Endothelial cell of umbilical vein (primary cell): ENCODE data around the gene JCAD. TPM values are rescaled to one million over a fixed set of nuclear protein-coding genes. Genes with fewer than 3 reads are reported as not detected.

Experiments used
- BruUV-seq: library from RNA; stranded (reverse); fragments of 400-500 nt; replicated peaks from 2 replicates; lab custom pipeline; 2021; lab: Mats Ljungman, UMichigan
- CTCF ChIA-PET: fragments of 300-600, 350-600 bp; sonication (Branson Sonifier 250); formaldehyde crosslinking; loops from one replicate; lab custom pipeline; 2021; ENCODE audit warnings: antibody characterized with exemption, inconsistent platforms; lab: Charles Lee
- POLR2A ChIA-PET: fragments of 300-600, 350-600 bp; sonication (Branson Sonifier 250); formaldehyde crosslinking; loops from one replicate; lab custom pipeline; 2021; ENCODE audit warnings: antibody characterized with exemption, inconsistent platforms; lab: Charles Lee
- DNase-seq: peaks from one replicate; pipeline ENCODE4 v3.0.0-alpha.2; 2011; ENCODE audit warnings: low read depth, low spot score
- FAIRE-seq: peaks from 2 replicates; lab custom pipeline; 2011; peaks lifted over from hg19 to GRCh38; lab: Jason Lieb, UNC
- H2AFZ ChIP-seq: 2 replicates; pipeline ENCODE4 v1.6.0; 2012; ENCODE audit warnings: low read depth, low read length, control low read depth, inconsistent platforms
- H3K27ac ChIP-seq: 2 replicates; pipeline ENCODE4 v1.5.1; 2011; ENCODE audit warnings: low read depth, mild to moderate bottlenecking, control low read depth, low read length, moderate library complexity; ENCODE audit not compliant: insufficient read depth
- H3K27me3 ChIP-seq, 2 experiments: 2 replicates each; pipeline versions ENCODE4 v1.6.0 to v1.6.1; 2011; ENCODE audit warnings: low read length in 2 of 2, mixed read lengths in 1 of 2; ENCODE audit not compliant: control insufficient read depth in 2 of 2, insufficient read depth in 2 of 2
- H3K36me3 ChIP-seq, 2 experiments: 2 replicates in 1 of 2; 3 replicates in 1 of 2; pipeline ENCODE4 v1.5.1; 2011; ENCODE audit warnings: low read length in 2 of 2, mild to moderate bottlenecking in 1 of 2, moderate library complexity in 1 of 2; ENCODE audit not compliant: control insufficient read depth in 2 of 2, insufficient read depth in 2 of 2; ENCODE audit errors: extremely low read depth in 1 of 2
- H3K4me1 ChIP-seq: 3 replicates; pipeline ENCODE4 v1.5.1; 2011; ENCODE audit warnings: mild to moderate bottlenecking, low read length; ENCODE audit not compliant: control insufficient read depth, insufficient read depth; ENCODE audit errors: extremely low read depth
- H3K4me2 ChIP-seq: 2 replicates; pipeline ENCODE4 v1.6.1; 2011; ENCODE audit warnings: low read length, control low read depth, mixed read lengths; ENCODE audit not compliant: insufficient read depth
- H3K4me3 ChIP-seq, 3 experiments: fragments of 200-600 bp in 1 of 3; sonication (generic), shearing (Covaris generic) in 1 of 3; replicated peaks in 1 of 3; 2 replicates each; pipeline ENCODE4 v1.5.1; 2011 to 2016; ENCODE audit warnings: control low read depth in 3 of 3, low read length in 3 of 3, mild to moderate bottlenecking in 2 of 3, inconsistent platforms in 1 of 3, low read depth in 1 of 3, moderate library complexity in 1 of 3; ENCODE audit not compliant: insufficient read depth in 1 of 3
- H3K79me2 ChIP-seq: 2 replicates; pipeline ENCODE4 v1.6.0; 2012; ENCODE audit warnings: low read length, inconsistent platforms; ENCODE audit not compliant: control insufficient read depth, insufficient read depth
- H3K9ac ChIP-seq: replicated peaks from 2 replicates; pipeline ENCODE3; 2011; ENCODE audit warnings: low read length, control low read depth; ENCODE audit not compliant: insufficient read depth; ENCODE audit errors: extremely low read depth
- H3K9me1 ChIP-seq: replicated peaks from 3 replicates; pipeline ENCODE4 v1.6.0; 2011; ENCODE audit warnings: mild to moderate bottlenecking, low read length; ENCODE audit not compliant: control insufficient read depth, insufficient read depth; ENCODE audit errors: extremely low read depth
- H3K9me3 ChIP-seq: replicated peaks from 2 replicates; pipeline ENCODE4 v1.5.1; 2012; ENCODE audit warnings: low read length, inconsistent platforms; ENCODE audit not compliant: control insufficient read depth, insufficient read depth
- H4K20me1 ChIP-seq: replicated peaks from 2 replicates; pipeline ENCODE3; 2011; ENCODE audit warnings: mild to moderate bottlenecking, low read length; ENCODE audit not compliant: control insufficient read depth, insufficient read depth; ENCODE audit errors: extremely low read depth
- EZH2 ChIP-seq: IDR thresholded peaks from 2 replicates; pipeline ENCODE4 v1.6.1; 2012; ENCODE audit warnings: borderline replicate concordance, low read depth, mild to moderate bottlenecking, moderate library complexity, low read length, inconsistent platforms; ENCODE audit not compliant: severe bottlenecking
- FOS ChIP-seq: IDR thresholded peaks from 2 replicates; pipeline ENCODE4 v1.6.1; 2011; ENCODE audit warnings: mild to moderate bottlenecking, low read length, moderate library complexity, borderline replicate concordance; ENCODE audit not compliant: insufficient read depth
- GATA2 ChIP-seq: IDR thresholded peaks from 2 replicates; pipeline ENCODE4 v1.7.0; 2011; ENCODE audit warnings: low read depth, mild to moderate bottlenecking, moderate library complexity, mixed read lengths, low read length; ENCODE audit not compliant: insufficient read length, insufficient read depth
- JUN ChIP-seq: IDR thresholded peaks from 2 replicates; pipeline ENCODE4 v1.6.1; 2011; ENCODE audit warnings: borderline replicate concordance, low read depth; ENCODE audit not compliant: insufficient read length, insufficient read depth
- MYC ChIP-seq: IDR thresholded peaks from one replicate; pipeline ENCODE4 v1.6.1; 2011; ENCODE audit warnings: mild to moderate bottlenecking, low read depth, low read length
- POLR2A ChIP-seq: IDR thresholded peaks from 2 replicates; pipeline ENCODE4 v1.6.1; 2012; ENCODE audit warnings: low read depth, mild to moderate bottlenecking, control low read depth, low read length
- POLR2AphosphoS5 ChIP-seq: IDR thresholded peaks from 2 replicates; pipeline ENCODE4 v1.6.1; 2012; ENCODE audit warnings: low read depth, mild to moderate bottlenecking, control low read depth, low read length, moderate library complexity; ENCODE audit not compliant: insufficient read depth
- dilution Hi-C: fragments of 300-500 bp; cut with MboI; formaldehyde crosslinking; loops from one replicate; pipeline ENCODE4 v1.15.0; 2019; ENCODE audit warnings: low sequenced_read_pairs; ENCODE audit not compliant: extremely low pct_ligation_motif_present
- intact Hi-C: fragments of 100-400 bp; cut with micrococcal nuclease; formaldehyde crosslinking; loops from one replicate; pipeline ENCODE4 v1.10.0; 2022
- polyA plus RNA-seq, 4 experiments: library from polyadenylated mRNA; depleted of rRNA in 3 of 4; stranded (reverse) in 3 of 4; unstranded in 1 of 4; fragments of >200 nt; gene quantifications; 2 replicates each; pipeline versions ENCODE4 v1.2.1 to v1.2.3, GENCODE V29; 2011 to 2012; ENCODE audit warnings: missing spikeins in 1 of 4
- total RNA-seq: library from RNA; stranded (reverse); gene quantifications from 2 replicates; pipeline ENCODE4 v1.2.3, GENCODE V29; 2021
- TF ChIP-seq, protein P1 (sequence below): IDR thresholded peaks from 2 replicates; pipeline ENCODE4 v1.6.1; 2011; ENCODE audit not compliant: insufficient read depth, insufficient read length

JCAD gene
- total and polyA plus RNA-seq, 2 donors (not counting 3 experiments of a cell fraction or from before 2014, with no cell fraction given) = 17.5 to 76.3 TPM

- ChIA-PET CTCF (interaction anchor here (0.7 to 3.2 kb wide), 9 partner anchors 10 to 171 kb away, joined by 3 to 21 read pairs (median 4); partner anchors contain the start of gene JCAD), POLR2A (interaction anchor here (0.6 to 0.7 kb wide), 2 partner anchors 10 to 13 kb away, joined by 3 to 4 read pairs; no protein-coding TSS in a partner anchor)
- no peak overlapping the region for H3K4me3 ChIP-seq
These were observed 39.2 kb upstream of the JCAD start for GRCh38 chr10:30098629-30099028.

GRCh38 chr10:30096564-30096963 is 37.2 kb upstream of the JCAD start:
- peaks cover 8% of the 10 kb centered on the region for H3K4me1 ChIP-seq
- DNase-seq (no peak), FAIRE-seq (no peak)
- dilution Hi-C loops (no loop called here), intact Hi-C loops (no loop called here)
- no peaks in the 10 kb centered on the region for H3K36me3 ChIP-seq
- no peaks in the 10 kb centered on the region for H4K20me1 ChIP-seq
- no peak overlapping the region for H3K4me2 ChIP-seq
- no peak overlapping the region for H3K27ac ChIP-seq
- POLR2A ChIA-PET = no interaction called here
- no TSS peak for BruUV-seq
- H3K9ac ChIP-seq = no peak overlapping the region
- H3K9me1 ChIP-seq = no peaks in the 10 kb centered on the region
- CTCF ChIA-PET = interaction anchor here (0.7 to 3.2 kb wide), 5 partner anchors 10 to 144 kb away, joined by 3 to 21 read pairs (median 3); partner anchors contain the start of gene JCAD
- H3K9me3 ChIP-seq = no peaks in the 10 kb centered on the region
- no peaks in the 10 kb centered on the region for H3K79me2 ChIP-seq
- H3K4me3 ChIP-seq = no peak overlapping the region
- no peak overlapping the region for H2AFZ ChIP-seq
- H3K27me3 ChIP-seq = peaks cover 0 to 2% of the 10 kb centered on the region in 2 experiments
- TF ChIP-seq JUN (no peak), POLR2A (no peak), FOS (no peak), GATA2 (no peak), POLR2AphosphoS5 (no peak), EZH2 (no peak)
- TF ChIP-seq, protein P1, sequence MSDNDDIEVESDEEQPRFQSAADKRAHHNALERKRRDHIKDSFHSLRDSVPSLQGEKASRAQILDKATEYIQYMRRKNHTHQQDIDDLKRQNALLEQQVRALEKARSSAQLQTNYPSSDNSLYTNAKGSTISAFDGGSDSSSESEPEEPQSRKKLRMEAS = no peak

More at GRCh38 chr10:30098629-30099028, 39.2 kb upstream of the JCAD start:
- H3K27ac ChIP-seq = no peak overlapping the region
- no peak overlapping the region for H2AFZ ChIP-seq
- peak; percentile 49 for DNase-seq
- H3K9me3 ChIP-seq = no peaks in the 10 kb centered on the region
- H3K36me3 ChIP-seq = no peaks in the 10 kb centered on the region
- peaks cover 0 to 2% of the 10 kb centered on the region in 2 experiments for H3K27me3 ChIP-seq
- TF ChIP-seq GATA2 = peak; percentile 52
- no peak for TF ChIP-seq POLR2AphosphoS5
- TF ChIP-seq JUN = peak; percentile 28
- peak; percentile 54 for TF ChIP-seq FOS
- no peak for TF ChIP-seq EZH2
- TF ChIP-seq MYC = no peak
- FAIRE-seq = peak; percentile 64
- no peaks in the 10 kb centered on the region for H3K79me2 ChIP-seq
- H3K9me1 ChIP-seq = no peaks in the 10 kb centered on the region
- dilution Hi-C loops (no loop called here), intact Hi-C loops (no loop called here)
- H4K20me1 ChIP-seq = no peaks in the 10 kb centered on the region
- BruUV-seq = no TSS peak
- H3K9ac ChIP-seq = no peak overlapping the region
- peaks cover 8% of the 10 kb centered on the region for H3K4me1 ChIP-seq
- H3K4me2 ChIP-seq = no peak overlapping the region
